ENCODE results near the gene C19orf33. TPM values are rescaled to one million over a fixed set of nuclear protein-coding genes. Genes with fewer than 3 reads are reported as not detected.

Gene C19orf33
- total and polyA plus RNA-seq, 8 donors: 14.4 to 120 (median 28.3) TPM

DNA sequence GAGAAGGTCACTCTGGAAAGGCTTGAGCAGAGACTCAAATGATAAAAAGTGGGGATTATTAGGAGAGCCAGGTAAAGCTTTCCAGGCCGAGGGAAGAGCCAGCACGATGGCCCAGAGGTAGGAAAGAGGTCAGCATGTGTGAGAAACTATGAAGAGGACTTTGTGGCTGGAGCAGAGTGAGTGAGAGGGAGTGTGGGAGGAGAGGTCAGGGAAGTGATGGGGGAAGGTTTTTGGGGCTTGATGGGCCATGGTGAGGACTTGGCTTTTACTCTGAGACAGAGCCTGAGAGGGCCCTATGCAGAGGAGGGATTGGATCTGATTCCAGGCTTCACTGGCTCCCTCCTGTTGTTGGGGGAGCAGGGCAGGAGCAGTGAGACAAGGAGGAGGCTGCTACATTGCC, 36.9 kb downstream of the C19orf33 start:
- ATAC-seq: no peak
- TF ChIP-seq, protein P1, sequence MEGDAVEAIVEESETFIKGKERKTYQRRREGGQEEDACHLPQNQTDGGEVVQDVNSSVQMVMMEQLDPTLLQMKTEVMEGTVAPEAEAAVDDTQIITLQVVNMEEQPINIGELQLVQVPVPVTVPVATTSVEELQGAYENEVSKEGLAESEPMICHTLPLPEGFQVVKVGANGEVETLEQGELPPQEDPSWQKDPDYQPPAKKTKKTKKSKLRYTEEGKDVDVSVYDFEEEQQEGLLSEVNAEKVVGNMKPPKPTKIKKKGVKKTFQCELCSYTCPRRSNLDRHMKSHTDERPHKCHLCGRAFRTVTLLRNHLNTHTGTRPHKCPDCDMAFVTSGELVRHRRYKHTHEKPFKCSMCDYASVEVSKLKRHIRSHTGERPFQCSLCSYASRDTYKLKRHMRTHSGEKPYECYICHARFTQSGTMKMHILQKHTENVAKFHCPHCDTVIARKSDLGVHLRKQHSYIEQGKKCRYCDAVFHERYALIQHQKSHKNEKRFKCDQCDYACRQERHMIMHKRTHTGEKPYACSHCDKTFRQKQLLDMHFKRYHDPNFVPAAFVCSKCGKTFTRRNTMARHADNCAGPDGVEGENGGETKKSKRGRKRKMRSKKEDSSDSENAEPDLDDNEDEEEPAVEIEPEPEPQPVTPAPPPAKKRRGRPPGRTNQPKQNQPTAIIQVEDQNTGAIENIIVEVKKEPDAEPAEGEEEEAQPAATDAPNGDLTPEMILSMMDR (IDR thresholded peaks at IDR 0.05): no peak
- H3K4me3 ChIP-seq: no peak overlapping the region
- no peak for DNase-seq
- intact Hi-C loops (cut with DNase I): no loop called here
- no peaks in the 10 kb centered on the region for H3K9me3 ChIP-seq
- H3K27me3 ChIP-seq: no peaks in the 10 kb centered on the region
- H3K4me1 ChIP-seq: peaks cover 3 to 12% of the 10 kb centered on the region in 2 donors
- no peak overlapping the region for H3K27ac ChIP-seq
- H3K36me3 ChIP-seq: no peaks in the 10 kb centered on the region

DNA sequence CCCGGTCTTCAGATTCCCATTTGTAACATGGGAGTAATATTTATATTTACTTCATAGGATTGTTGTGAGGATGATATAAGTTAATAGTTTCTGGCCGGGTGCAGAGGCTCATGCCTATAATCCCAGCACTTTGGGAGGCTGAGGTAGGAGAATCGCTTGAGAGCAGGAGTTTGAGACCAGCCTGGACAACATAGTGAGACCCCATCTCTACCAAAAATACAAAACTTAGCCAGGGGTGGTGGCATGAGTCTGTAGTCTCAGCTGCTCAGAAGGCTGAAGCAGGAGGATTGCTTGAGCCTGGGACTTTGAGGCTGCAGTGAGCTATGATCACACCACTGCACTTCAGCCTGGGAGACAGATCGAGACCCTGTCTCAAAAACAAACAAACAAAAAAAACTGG, 42.8 kb downstream of the C19orf33 start:
- Histone ChIP-seq H3K9me3 (no peaks in the 10 kb centered on the region), H3K4me3 (no peak overlapping the region), H3K36me3 (no peaks in the 10 kb centered on the region), H3K27ac (no peak overlapping the region), H3K4me1 (no peaks in the 10 kb centered on the region), H3K27me3 (peaks cover 0 to 9% of the 10 kb centered on the region in 2 donors)
- no peak for DNase-seq
- TF ChIP-seq, protein P1 (IDR thresholded peaks at IDR 0.05): no peak
- intact Hi-C loops (cut with DNase I): no loop called here
- no peak for ATAC-seq

GRCh38 chr19:38350883-38351282, 46.8 kb downstream of the C19orf33 start:
- DNase-seq (no peak), ATAC-seq (no peak)
- H3K9me3 ChIP-seq: no peaks in the 10 kb centered on the region
- H3K4me1 ChIP-seq: no peaks in the 10 kb centered on the region
- TF ChIP-seq, protein P1 (IDR thresholded peaks at IDR 0.05): no peak
- H3K27me3 ChIP-seq: peaks cover 0 to 50% of the 10 kb centered on the region in 2 donors
- H3K27ac ChIP-seq: no peak overlapping the region
- intact Hi-C loops (cut with DNase I): no loop called here
- no peaks in the 10 kb centered on the region for H3K36me3 ChIP-seq
- H3K4me3 ChIP-seq: no peak overlapping the region

GRCh38 chr19:38351865-38352395, 47.9 kb downstream of the C19orf33 start:
- no peak for DNase-seq
- no peak for ATAC-seq

DNA sequence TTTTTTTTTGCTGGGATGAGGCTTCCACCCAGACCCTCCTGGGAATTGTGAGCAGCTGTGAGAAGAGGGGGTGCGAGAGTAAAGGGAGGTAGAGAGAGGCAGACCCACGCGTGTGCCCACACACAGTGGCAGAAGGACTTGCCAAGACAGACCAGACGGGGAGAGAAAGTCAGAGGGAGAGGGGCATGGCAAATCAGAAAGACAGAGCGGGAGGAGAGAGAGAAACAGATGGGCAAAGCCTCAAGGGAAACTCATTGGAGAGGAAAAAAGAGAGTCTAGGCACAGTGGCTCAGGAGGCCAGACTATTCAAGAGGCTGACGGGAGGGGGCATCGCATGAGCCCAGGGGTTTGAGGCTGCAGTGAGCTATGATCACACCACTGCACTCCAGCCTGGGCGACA, 48.6 kb downstream of the C19orf33 start:
- intact Hi-C loops (cut with DNase I): no loop called here
- H3K4me3 ChIP-seq: no peak overlapping the region
- H3K27ac ChIP-seq: no peak overlapping the region
- H3K36me3 ChIP-seq: no peaks in the 10 kb centered on the region
- H3K9me3 ChIP-seq: no peaks in the 10 kb centered on the region
- peaks cover 0 to 67% of the 10 kb centered on the region in 2 donors for H3K27me3 ChIP-seq
- TF ChIP-seq, protein P1 (IDR thresholded peaks at IDR 0.05): no peak
- DNase-seq: no peak
- ATAC-seq: no peak
- no peaks in the 10 kb centered on the region for H3K4me1 ChIP-seq

More at GRCh38 chr19:38351865-38352395, 47.9 kb downstream of the C19orf33 start:
- TF ChIP-seq, protein P1 (IDR thresholded peaks at IDR 0.05): no peak
- Histone ChIP-seq H3K9me3 (no peaks in the 10 kb centered on the region), H3K4me1 (no peaks in the 10 kb centered on the region), H3K27me3 (peaks cover 0 to 60% of the 10 kb centered on the region in 2 donors), H3K36me3 (no peaks in the 10 kb centered on the region), H3K4me3 (no peak overlapping the region), H3K27ac (no peak overlapping the region)
- intact Hi-C loops (cut with DNase I): no loop called here

Other genes with a start within 250 kb of the C19orf33 start
- under 1 TPM; 0.39 to 0.79 TPM for gene DPF1, start 80.0 kb upstream of the C19orf33 start, total RNA-seq
- 1 to 10 TPM; 2.5 to 4.3 (median 3.4) TPM for gene DPF1, start 80.0 kb upstream of the C19orf33 start, polyA plus RNA-seq (ENCODE audit: insufficient read length in 6 of 6)
- 10 to 100 TPM; 40.2 to 91.3 TPM for gene PPP1R14A, start 47.9 kb upstream of the C19orf33 start, total RNA-seq
- 10 to 100 TPM; 20.6 to 47.9 (median 32.0) TPM for gene PPP1R14A, start 47.9 kb upstream of the C19orf33 start, polyA plus RNA-seq (ENCODE audit: insufficient read length in 6 of 6)
- 100 to 1,000 TPM; 206 to 317 TPM for gene SPINT2, start 39.7 kb upstream of the C19orf33 start, total RNA-seq
- gene SPINT2, start 39.7 kb upstream of the C19orf33 start, polyA plus RNA-seq (ENCODE audit: insufficient read length in 6 of 6): 100 to 1,000 TPM; 209 to 239 (median 218) TPM
- 10 to 100 TPM; 52.0 to 59.6 TPM for gene YIF1B, start 11.7 kb downstream of the C19orf33 start, total RNA-seq
- 10 to 100 TPM; 27.8 to 43.6 (median 30.8) TPM for gene YIF1B, start 11.7 kb downstream of the C19orf33 start, polyA plus RNA-seq (ENCODE audit: insufficient read length in 6 of 6)
- gene KCNK6, start 15.6 kb downstream of the C19orf33 start, total RNA-seq: 10 to 100 TPM; 11.8 to 12.4 TPM
- 1 to 10 TPM; 4.3 to 6.0 (median 4.8) TPM for gene KCNK6, start 15.6 kb downstream of the C19orf33 start, polyA plus RNA-seq (ENCODE audit: insufficient read length in 6 of 6)
- gene CATSPERG, start 31.6 kb downstream of the C19orf33 start, total RNA-seq: 1 to 10 TPM; 7.6 to 9.6 TPM
- 10 to 100 TPM in 2 of 6 donors, 1 to 10 TPM in 4; 5.6 to 11.8 (median 8.7) TPM for gene CATSPERG, start 31.6 kb downstream of the C19orf33 start, polyA plus RNA-seq (ENCODE audit: insufficient read length in 6 of 6)
- gene PSMD8, start 70.3 kb downstream of the C19orf33 start, total RNA-seq: 100 to 1,000 TPM; 140 to 173 TPM
- 100 to 1,000 TPM; 116 to 132 (median 126) TPM for gene PSMD8, start 70.3 kb downstream of the C19orf33 start, polyA plus RNA-seq (ENCODE audit: insufficient read length in 6 of 6)
- gene GGN, start 83.8 kb downstream of the C19orf33 start, total RNA-seq: under 1 TPM; 0.34 to 0.52 TPM
- under 1 TPM in 5 of 6 donors, not detected in 1; 0.16 to 0.77 (median 0.28) TPM for gene GGN, start 83.8 kb downstream of the C19orf33 start, polyA plus RNA-seq (ENCODE audit: insufficient read length in 6 of 6)
- 1 to 10 TPM in 1 of 2 donors, under 1 TPM in 1; 0.93 to 1.9 TPM for gene SPRED3, start 84.4 kb downstream of the C19orf33 start, total RNA-seq
- gene SPRED3, start 84.4 kb downstream of the C19orf33 start, polyA plus RNA-seq (ENCODE audit: insufficient read length in 6 of 6): under 1 TPM; 0.27 to 0.93 (median 0.31) TPM
- gene FAM98C, start 98.8 kb downstream of the C19orf33 start, total RNA-seq: 10 to 100 TPM; 13.8 to 17.3 TPM
- gene FAM98C, start 98.8 kb downstream of the C19orf33 start, polyA plus RNA-seq (ENCODE audit: insufficient read length in 6 of 6): 10 to 100 TPM; 13.3 to 21.2 (median 19.0) TPM
- gene RASGRP4, start 122.0 kb downstream of the C19orf33 start, total RNA-seq: 10 to 100 TPM in 1 of 2 donors, 1 to 10 TPM in 1; 5.3 to 23.8 TPM
- 1 to 10 TPM; 2.0 to 3.2 (median 2.6) TPM for gene RASGRP4, start 122.0 kb downstream of the C19orf33 start, polyA plus RNA-seq (ENCODE audit: insufficient read length in 6 of 6)
- 1 to 10 TPM; 3.6 to 3.9 TPM for gene RYR1, start 129.4 kb downstream of the C19orf33 start, total RNA-seq
- 1 to 10 TPM; 1.5 to 5.8 (median 3.5) TPM for gene RYR1, start 129.4 kb downstream of the C19orf33 start, polyA plus RNA-seq (ENCODE audit: insufficient read length in 6 of 6)

Data from left lung (tissue), 10 donors.